OCI-LY7 (cell line): ENCODE measurements around the gene TRMT61B. TPM values are rescaled to one million over a fixed set of nuclear protein-coding genes. Genes with fewer than 3 reads are reported as not detected.
A peak's percentile ranks its signal among the peaks of the same experiment; 100 is the strongest.

Experiments used
- BruUV-seq: library from RNA; stranded (reverse); fragments of 400-500 nt; replicated peaks from 2 replicates; lab custom pipeline; 2021; lab: Mats Ljungman, UMichigan
- CTCF ChIA-PET: fragments of 300-600 bp; sonication (Branson Sonifier 250); formaldehyde crosslinking; loops from one replicate; lab custom pipeline; 2022; ENCODE audit warnings: antibody characterized with exemption; ENCODE audit not compliant: unreplicated experiment; lab: Charles Lee
- POLR2A ChIA-PET: fragments of 300-600 bp; sonication (Branson Sonifier 250); formaldehyde crosslinking; loops from one replicate; lab custom pipeline; 2022; ENCODE audit warnings: antibody characterized with exemption; lab: Charles Lee
- DNase-seq: peaks from one replicate; pipeline ENCODE4 v3.0.0-alpha.2; 2015; ENCODE audit warnings: low spot score
- H2AFZ ChIP-seq: fragments of 200-600 bp; sonication (generic), shearing (Covaris generic); 2 replicates; pipeline ENCODE4 v1.6.1; 2014; ENCODE audit warnings: mild to moderate bottlenecking, antibody characterized with exemption, low read length, moderate library complexity
- H3K27ac ChIP-seq: fragments of 200-600 bp; sonication (generic); 2 replicates; pipeline ENCODE4 v1.5.1; 2014; ENCODE audit warnings: mixed run types, low read depth, mild to moderate bottlenecking, moderate library complexity, low read length, inconsistent platforms; ENCODE audit not compliant: poor library complexity, severe bottlenecking
- H3K36me3 ChIP-seq: fragments of 200-600 bp; sonication (generic); 2 replicates; pipeline ENCODE4 v1.6.1; 2014; ENCODE audit warnings: mild to moderate bottlenecking, antibody characterized with exemption, low read length, moderate library complexity, mixed read lengths; ENCODE audit not compliant: insufficient read depth
- H3K4me1 ChIP-seq: fragments of 200-600 bp; sonication (generic); 2 replicates; pipeline ENCODE4 v1.5.1; 2014; ENCODE audit warnings: mild to moderate bottlenecking, low read length; ENCODE audit not compliant: insufficient read depth, poor library complexity, severe bottlenecking
- H3K4me2 ChIP-seq: fragments of 200-600 bp; sonication (generic); 2 replicates; pipeline ENCODE4 v1.6.1; 2014; ENCODE audit warnings: mild to moderate bottlenecking, low read length
- H3K4me3 ChIP-seq: fragments of 200-600 bp; sonication (generic); 2 replicates; pipeline ENCODE4 v1.5.1; 2014; ENCODE audit warnings: mild to moderate bottlenecking, low read depth, low read length; ENCODE audit not compliant: poor library complexity, severe bottlenecking
- H3K79me2 ChIP-seq: fragments of 200-600 bp; sonication (generic); 2 replicates; pipeline ENCODE4 v1.6.1; 2016; ENCODE audit warnings: low read depth, mild to moderate bottlenecking, low read length, moderate library complexity, mixed read lengths; ENCODE audit not compliant: insufficient read depth
- H3K9me2 ChIP-seq: fragments of 200-600 bp; sonication (generic); 2 replicates; pipeline ENCODE4 v1.6.1; 2016; ENCODE audit warnings: mild to moderate bottlenecking, low read length, mixed read lengths; ENCODE audit not compliant: insufficient read depth
- H3K9me3 ChIP-seq: fragments of 200-600 bp; sonication (generic); 2 replicates; pipeline ENCODE4 v1.6.1; 2014; ENCODE audit warnings: mild to moderate bottlenecking, mixed run types, low read length, mixed read lengths
- H4K20me1 ChIP-seq: fragments of 200-600 bp; sonication (generic); 2 replicates; pipeline ENCODE4 v1.6.1; 2014; ENCODE audit warnings: mild to moderate bottlenecking, antibody characterized with exemption, low read length, moderate library complexity, mixed read lengths; ENCODE audit not compliant: insufficient read depth
- intact Hi-C: fragments of 100-400 bp; cut with micrococcal nuclease; formaldehyde crosslinking; loops from one replicate; pipeline ENCODE4 v1.10.0; 2022; ENCODE audit not compliant: unreplicated experiment
- small RNA-seq: library from RNA; depleted of rRNA; stranded (forward); fragments of <200 nt; gene quantifications from one replicate; pipeline ENCODE3, GENCODE V24; 2014
- total RNA-seq, 2 experiments: library from RNA; depleted of rRNA in 1 of 2; stranded (reverse); fragments of >200 nt in 1 of 2; shearing (Covaris generic) in 1 of 2; gene quantifications; 2 replicates each; pipeline ENCODE4 v1.2.3, GENCODE V29; 2014 to 2022
- TF ChIP-seq, protein P1 (sequence below): fragments of 200-600 bp; sonication (generic); conservative IDR thresholded peaks from 2 replicates; pipeline ENCODE4 v1.5.1; 2014; ENCODE audit warnings: mild to moderate bottlenecking, antibody characterized with exemption, low read length, moderate library complexity, mixed read lengths

TRMT61B gene
- total RNA-seq, 2 experiments from 2014 or later = 17.8 to 22.7 TPM

DNA sequence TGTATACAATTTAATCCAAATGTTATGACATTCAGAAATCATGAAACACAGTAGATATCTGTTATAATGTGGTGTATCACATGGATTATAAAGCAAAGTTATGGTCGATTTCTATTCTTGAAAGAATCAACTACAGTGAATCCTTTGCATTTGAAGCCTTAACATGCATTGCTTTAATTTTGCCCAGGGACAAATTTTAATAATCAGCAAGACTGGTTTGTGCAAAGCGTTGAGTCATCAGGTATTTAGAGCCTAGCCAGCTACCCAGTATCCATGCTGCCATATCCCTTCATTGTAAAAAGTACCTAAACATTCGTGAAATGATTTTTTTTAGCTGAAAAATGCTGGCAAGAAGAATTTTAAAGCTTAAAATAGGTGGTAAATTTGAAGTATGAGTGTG lies 68.4 kb downstream of the TRMT61B start:
- H3K36me3 ChIP-seq = peaks cover 92% of the 10 kb centered on the region
- TF ChIP-seq, protein P1, sequence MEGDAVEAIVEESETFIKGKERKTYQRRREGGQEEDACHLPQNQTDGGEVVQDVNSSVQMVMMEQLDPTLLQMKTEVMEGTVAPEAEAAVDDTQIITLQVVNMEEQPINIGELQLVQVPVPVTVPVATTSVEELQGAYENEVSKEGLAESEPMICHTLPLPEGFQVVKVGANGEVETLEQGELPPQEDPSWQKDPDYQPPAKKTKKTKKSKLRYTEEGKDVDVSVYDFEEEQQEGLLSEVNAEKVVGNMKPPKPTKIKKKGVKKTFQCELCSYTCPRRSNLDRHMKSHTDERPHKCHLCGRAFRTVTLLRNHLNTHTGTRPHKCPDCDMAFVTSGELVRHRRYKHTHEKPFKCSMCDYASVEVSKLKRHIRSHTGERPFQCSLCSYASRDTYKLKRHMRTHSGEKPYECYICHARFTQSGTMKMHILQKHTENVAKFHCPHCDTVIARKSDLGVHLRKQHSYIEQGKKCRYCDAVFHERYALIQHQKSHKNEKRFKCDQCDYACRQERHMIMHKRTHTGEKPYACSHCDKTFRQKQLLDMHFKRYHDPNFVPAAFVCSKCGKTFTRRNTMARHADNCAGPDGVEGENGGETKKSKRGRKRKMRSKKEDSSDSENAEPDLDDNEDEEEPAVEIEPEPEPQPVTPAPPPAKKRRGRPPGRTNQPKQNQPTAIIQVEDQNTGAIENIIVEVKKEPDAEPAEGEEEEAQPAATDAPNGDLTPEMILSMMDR = no peak
- no peaks in the 10 kb centered on the region for H3K9me3 ChIP-seq
- H3K27ac ChIP-seq = no peak overlapping the region
- H2AFZ ChIP-seq = no peak overlapping the region
- POLR2A ChIA-PET = interaction anchor here (0.8 kb wide), 1 partner anchor 45 kb away, joined by 4 read pairs; no protein-coding TSS in a partner anchor
- DNase-seq = no peak
- intact Hi-C loops = no loop called here
- no peak overlapping the region for H3K4me3 ChIP-seq
- no peaks in the 10 kb centered on the region for H3K9me2 ChIP-seq
- BruUV-seq = no TSS peak
- H3K4me1 ChIP-seq = no peaks in the 10 kb centered on the region
- H3K4me2 ChIP-seq = no peak overlapping the region
- CTCF ChIA-PET = no interaction called here
- H3K79me2 ChIP-seq = peaks cover 4% of the 10 kb centered on the region; the same call in 1 of the 2 replicates
- H4K20me1 ChIP-seq = peaks cover 8% of the 10 kb centered on the region; the same call in 1 of the 2 replicates

Small RNA genes within 50 kb of the gene (small RNA-seq; reads per million reads assigned to genes)
- gene SNORD92 = 265 reads per million, percentile 99 among the genes with 10 or more reads in this experiment

Other genes starting within 250 kb of the TRMT61B start
- gene PPP1CB, start 118.5 kb downstream of the TRMT61B start, total RNA-seq (2014; rRNA removed; shearing (Covaris generic)) = 48.5 and 67.5 TPM in 2 replicates
- gene PPP1CB, start 118.5 kb downstream of the TRMT61B start, total RNA-seq (2022) = 127 and 144 TPM in 2 replicates
- gene SPDYA, start 59.5 kb downstream of the TRMT61B start, total RNA-seq (2014; rRNA removed; shearing (Covaris generic)) = 0.77 and 1.1 TPM in 2 replicates
- 1.2 and 1.7 TPM in 2 replicates for gene SPDYA, start 59.5 kb downstream of the TRMT61B start, total RNA-seq (2022)
- 78.8 and 107 TPM in 2 replicates for gene WDR43, start 24.4 kb upstream of the TRMT61B start, total RNA-seq (2014; rRNA removed; shearing (Covaris generic))
- 94.0 and 111 TPM in 2 replicates for gene WDR43, start 24.4 kb upstream of the TRMT61B start, total RNA-seq (2022)
- gene TOGARAM2, start 111.0 kb upstream of the TRMT61B start, total RNA-seq (2014; rRNA removed; shearing (Covaris generic)) = 0.03 and 1.6 TPM in 2 replicates
- not detected in 2 replicates for gene TOGARAM2, start 111.0 kb upstream of the TRMT61B start, total RNA-seq (2022)
- gene PCARE, start 204.2 kb upstream of the TRMT61B start, total RNA-seq (2014; rRNA removed; shearing (Covaris generic)) = not detected in 2 replicates
- gene PCARE, start 204.2 kb upstream of the TRMT61B start, total RNA-seq (2022) = not detected in 2 replicates
- gene CLIP4, start 245.1 kb upstream of the TRMT61B start, total RNA-seq (2014; rRNA removed; shearing (Covaris generic)) = not detected in 2 replicates
- gene CLIP4, start 245.1 kb upstream of the TRMT61B start, total RNA-seq (2022) = not detected in 2 replicates